Measurements from ENCODE around the gene IFT27. TPM values are rescaled to one million over a fixed set of nuclear protein-coding genes. Genes with fewer than 3 reads are reported as not detected.

Gene IFT27
- total and polyA plus RNA-seq, 2 experiments from 2014 or later, result 28.5 to 63.5 TPM

GRCh38 chr22:36744791-36745190 is 31.1 kb downstream of the IFT27 start:
- DNase-seq (ENCODE audit: low spot score), result no peak
- no peak overlapping the region for H3K4me3 ChIP-seq
- Mint-ChIP-seq H3K27ac (no peak overlapping the region), H3K36me3 (ENCODE audit: low read depth) (peaks cover 2% of the 10 kb centered on the region; the same call in 1 of the 3 replicates), H3K4me3 (no peak overlapping the region), H3K9me3 (peaks cover 8% of the 10 kb centered on the region; the same call in 2 of the 3 replicates), H3K4me1 (no peaks in the 10 kb centered on the region; the same call in 2 of the 3 replicates), H3K27me3 (ENCODE audit: insufficient read depth, low read depth, poor library complexity) (peaks cover 9% of the 10 kb centered on the region)
- no peaks in the 10 kb centered on the region for H4K20me1 ChIP-seq (replicated peaks; ENCODE audit: insufficient read depth)
- H3K4me1 ChIP-seq (ENCODE audit: insufficient read depth), result no peaks in the 10 kb centered on the region
- no peak overlapping the region for H2AFZ ChIP-seq
- no peak for ATAC-seq
- H3K27me3 ChIP-seq (ENCODE audit: insufficient read depth), result no peaks in the 10 kb centered on the region
- TF ChIP-seq STAT1 (IDR thresholded peaks at IDR 0.05; ENCODE audit: unreplicated experiment) (no peak), ETS1 (IDR thresholded peaks at IDR 0.05) (no peak), ZNF331 (CRISPR knock-in tag; IDR thresholded peaks at IDR 0.05; ENCODE audit: low read depth) (no peak), JUNB (IDR thresholded peaks at IDR 0.05; ENCODE audit: unreplicated experiment) (no peak), CREB1 (CRISPR knock-in tag; IDR thresholded peaks at IDR 0.05; ENCODE audit: low read depth) (no peak), CTCF (conservative IDR thresholded peaks at IDR 0.05; ENCODE audit: low read depth in 2 of 2) (no peak), ZNF462 (CRISPR knock-in tag; IDR thresholded peaks at IDR 0.05) (no peak), EZH2phosphoT487 (IDR thresholded peaks at IDR 0.05; ENCODE audit: unreplicated experiment) (no peak), ZNF114 (CRISPR knock-in tag; IDR thresholded peaks at IDR 0.05) (no peak), POLR2AphosphoS5 (IDR thresholded peaks at IDR 0.05; ENCODE audit: low read depth) (no peak)
- H3K79me2 ChIP-seq (replicated peaks; ENCODE audit: insufficient read depth), result no peaks in the 10 kb centered on the region
- H3K27ac ChIP-seq (ENCODE audit: low read depth), result no peak overlapping the region
- no peaks in the 10 kb centered on the region for H3F3A ChIP-seq (replicated peaks; ENCODE audit: low read depth)
- H3K4me2 ChIP-seq, result no peak overlapping the region
- no peaks in the 10 kb centered on the region for H3K36me3 ChIP-seq (ENCODE audit: insufficient read depth)
- peaks cover 13% of the 10 kb centered on the region for H3K9me2 ChIP-seq (ENCODE audit: insufficient read depth)

Data from GM23338 (cell line).